GM21515 (cell line): ENCODE data around the gene BLVRB.
"Not testable (repeated sequence)": the region's sequence is repeated elsewhere in the genome, so short reads cannot be mapped to it uniquely, and the experiment has no call there.

ENCODE experiments used
- ATAC-seq: cut with Tn5 transposase; IDR thresholded peaks from one replicate; pipeline ENCODE4 v1.9.1; 2021; ENCODE audit not compliant: unreplicated experiment

Gene BLVRB

GRCh38 chr19:40452016-40452415 lies 13.5 kb downstream of the BLVRB start:
- no peak for ATAC-seq

GRCh38 chr19:40450664-40451063 lies 14.9 kb downstream of the BLVRB start:
- ATAC-seq = no peak

- no peak for ATAC-seq
Observed at GRCh38 chr19:40449506-40449905, 16.0 kb downstream of the BLVRB start.

GRCh38 chr19:40446263-40446784 lies 19.2 kb downstream of the BLVRB start:
- no peak for ATAC-seq

- ATAC-seq = no peak
Observed at GRCh38 chr19:40445780-40446262, 19.7 kb downstream of the BLVRB start.

GRCh38 chr19:40444825-40445312 lies 20.7 kb downstream of the BLVRB start:
- no peak for ATAC-seq

GRCh38 chr19:40444000-40444824 lies 21.3 kb downstream of the BLVRB start, which contains the start of gene SERTAD3:
Gene SERTAD3, minus strand, starts transcription at chr19:40444335. Its CDS starts 2,255 bp downstream, at chr19:40442080.
- peak; percentile 61 for ATAC-seq

GRCh38 chr19:40443131-40443999 lies 22.2 kb downstream of the BLVRB start:
- peak; percentile 57 for ATAC-seq

GRCh38 chr19:40442328-40443130 lies 23.0 kb downstream of the BLVRB start:
- ATAC-seq = no peak

GRCh38 chr19:40441719-40442253 lies 23.8 kb downstream of the BLVRB start:
- no peak for ATAC-seq

GRCh38 chr19:40438284-40438683 lies 27.3 kb downstream of the BLVRB start:
- ATAC-seq = no peak

GRCh38 chr19:40433391-40434216 lies 31.9 kb downstream of the BLVRB start:
- no peak for ATAC-seq

- ATAC-seq = not testable (repeated sequence)
Observed at GRCh38 chr19:40432760-40433159, 32.8 kb downstream of the BLVRB start.

GRCh38 chr19:40431698-40432097 lies 33.8 kb downstream of the BLVRB start:
- no peak for ATAC-seq

GRCh38 chr19:40430242-40430641 lies 35.3 kb downstream of the BLVRB start:
- not testable (repeated sequence) for ATAC-seq

GRCh38 chr19:40428197-40428596 lies 37.3 kb downstream of the BLVRB start:
- not testable (repeated sequence) for ATAC-seq

GRCh38 chr19:40425450-40426287 lies 39.9 kb downstream of the BLVRB start, which contains the start of gene SERTAD1:
Gene SERTAD1, minus strand, starts transcription at chr19:40425992. Its CDS starts 2,446 bp downstream, at chr19:40423546.
- ATAC-seq = peak; percentile 83
